ENCODE data around the gene LINC00237. TPM values are rescaled to one million over a fixed set of nuclear protein-coding genes. Genes with fewer than 3 reads are reported as not detected.

The LINC00237 gene
- polyA plus RNA-seq, 1 experiment = not detected

DNA sequence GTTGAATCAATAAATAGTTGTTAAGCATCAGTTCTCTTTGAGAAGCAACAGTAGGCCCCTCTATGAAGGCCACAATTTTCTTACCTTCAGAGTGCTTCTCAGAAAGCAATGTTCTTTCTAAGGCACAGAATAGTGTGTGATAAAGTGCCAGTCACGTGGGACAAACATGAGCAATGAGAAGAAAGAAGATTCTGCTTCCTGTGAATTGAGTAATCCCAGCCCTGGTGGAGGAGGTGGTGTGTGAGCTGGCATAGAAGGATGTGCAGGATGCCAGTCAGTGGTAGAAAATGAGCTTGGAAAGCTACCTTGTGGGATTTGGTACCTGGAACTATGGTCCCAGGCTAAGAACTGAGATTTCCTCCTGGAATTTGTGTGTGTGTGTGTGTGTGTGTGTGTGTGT lies 41.4 kb upstream of the LINC00237 start:
- POLR2A ChIA-PET = no interaction called here
- no peak for DNase-seq (ENCODE audit: low read depth, low spot score)
- TF ChIP-seq, protein P1, sequence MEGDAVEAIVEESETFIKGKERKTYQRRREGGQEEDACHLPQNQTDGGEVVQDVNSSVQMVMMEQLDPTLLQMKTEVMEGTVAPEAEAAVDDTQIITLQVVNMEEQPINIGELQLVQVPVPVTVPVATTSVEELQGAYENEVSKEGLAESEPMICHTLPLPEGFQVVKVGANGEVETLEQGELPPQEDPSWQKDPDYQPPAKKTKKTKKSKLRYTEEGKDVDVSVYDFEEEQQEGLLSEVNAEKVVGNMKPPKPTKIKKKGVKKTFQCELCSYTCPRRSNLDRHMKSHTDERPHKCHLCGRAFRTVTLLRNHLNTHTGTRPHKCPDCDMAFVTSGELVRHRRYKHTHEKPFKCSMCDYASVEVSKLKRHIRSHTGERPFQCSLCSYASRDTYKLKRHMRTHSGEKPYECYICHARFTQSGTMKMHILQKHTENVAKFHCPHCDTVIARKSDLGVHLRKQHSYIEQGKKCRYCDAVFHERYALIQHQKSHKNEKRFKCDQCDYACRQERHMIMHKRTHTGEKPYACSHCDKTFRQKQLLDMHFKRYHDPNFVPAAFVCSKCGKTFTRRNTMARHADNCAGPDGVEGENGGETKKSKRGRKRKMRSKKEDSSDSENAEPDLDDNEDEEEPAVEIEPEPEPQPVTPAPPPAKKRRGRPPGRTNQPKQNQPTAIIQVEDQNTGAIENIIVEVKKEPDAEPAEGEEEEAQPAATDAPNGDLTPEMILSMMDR (IDR thresholded peaks at IDR 0.05; ENCODE audit: low read depth, low read length) = no peak
- CTCF ChIA-PET = interaction anchor here (0.8 kb wide), 1 partner anchor 88 kb away, joined by 4 read pairs; no protein-coding TSS in a partner anchor
- H3K27me3 ChIP-seq (ENCODE audit: control insufficient read depth, insufficient read depth, low read length) = no peaks in the 10 kb centered on the region
- no peak overlapping the region for H3K27ac ChIP-seq (ENCODE audit: low read depth, low read length)
- no peak overlapping the region for H3K4me3 ChIP-seq (ENCODE audit: low read depth, low read length)
- no peaks in the 10 kb centered on the region for H3K9me3 ChIP-seq (ENCODE audit: control insufficient read depth, insufficient read depth, low read length)

DNA sequence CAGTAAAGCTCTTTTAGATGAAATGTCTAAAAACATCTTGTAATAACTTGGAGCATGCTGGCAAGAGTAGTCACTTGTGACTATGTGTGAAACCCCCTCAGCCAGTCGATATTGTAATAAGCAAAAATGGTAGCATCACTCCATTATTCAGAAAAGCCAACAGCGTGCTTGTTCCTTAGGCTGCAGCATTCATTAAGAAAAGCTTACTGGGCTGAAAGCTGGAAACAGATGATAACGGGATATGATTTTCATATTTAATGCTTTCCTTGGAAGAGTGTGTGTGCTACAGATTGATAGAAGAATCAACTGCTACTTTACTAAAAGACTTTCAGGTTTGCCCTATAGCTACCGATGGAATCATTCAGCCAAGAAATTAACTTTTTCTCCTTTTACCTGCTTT lies 40.1 kb upstream of the LINC00237 start:
- CTCF ChIA-PET = no interaction called here
- DNase-seq (ENCODE audit: low read depth, low spot score) = no peak
- Histone ChIP-seq H3K4me3 (ENCODE audit: low read depth, low read length) (no peak overlapping the region), H3K27ac (ENCODE audit: low read depth, low read length) (no peak overlapping the region), H3K9me3 (ENCODE audit: control insufficient read depth, insufficient read depth, low read length) (no peaks in the 10 kb centered on the region), H3K27me3 (ENCODE audit: control insufficient read depth, insufficient read depth, low read length) (no peaks in the 10 kb centered on the region)
- TF ChIP-seq, protein P1 (IDR thresholded peaks at IDR 0.05; ENCODE audit: low read depth, low read length) = no peak
- POLR2A ChIA-PET = no interaction called here

DNA sequence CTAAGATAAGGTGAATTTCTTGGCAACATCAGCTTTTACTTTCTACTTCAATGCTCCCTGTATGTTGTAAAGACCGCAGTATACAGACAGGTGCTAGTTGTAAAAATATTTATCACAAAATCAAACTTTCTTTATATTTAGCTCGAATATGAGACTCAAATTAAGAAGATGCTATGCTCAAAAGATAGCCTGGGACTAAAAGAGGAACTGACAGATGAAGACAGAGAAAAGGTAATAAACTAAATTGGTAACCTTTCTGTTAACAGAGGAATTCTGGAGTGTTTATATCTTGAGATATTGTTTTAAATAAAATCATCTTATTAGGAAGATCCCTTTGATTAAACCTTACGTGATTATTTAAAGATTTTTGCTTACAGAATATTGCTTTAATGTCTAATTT lies 39.3 kb upstream of the LINC00237 start:
- no peak overlapping the region for H3K4me3 ChIP-seq (ENCODE audit: low read depth, low read length)
- no peaks in the 10 kb centered on the region for H3K9me3 ChIP-seq (ENCODE audit: control insufficient read depth, insufficient read depth, low read length)
- H3K27ac ChIP-seq (ENCODE audit: low read depth, low read length) = no peak overlapping the region
- no peak for DNase-seq (ENCODE audit: low read depth, low spot score)
- CTCF ChIA-PET = interaction anchor here (0.6 kb wide), 1 partner anchor 39 kb away, joined by 4 read pairs; no protein-coding TSS in a partner anchor
- H3K27me3 ChIP-seq (ENCODE audit: control insufficient read depth, insufficient read depth, low read length) = no peaks in the 10 kb centered on the region
- POLR2A ChIA-PET = no interaction called here
- TF ChIP-seq, protein P1 (IDR thresholded peaks at IDR 0.05; ENCODE audit: low read depth, low read length) = no peak

DNA sequence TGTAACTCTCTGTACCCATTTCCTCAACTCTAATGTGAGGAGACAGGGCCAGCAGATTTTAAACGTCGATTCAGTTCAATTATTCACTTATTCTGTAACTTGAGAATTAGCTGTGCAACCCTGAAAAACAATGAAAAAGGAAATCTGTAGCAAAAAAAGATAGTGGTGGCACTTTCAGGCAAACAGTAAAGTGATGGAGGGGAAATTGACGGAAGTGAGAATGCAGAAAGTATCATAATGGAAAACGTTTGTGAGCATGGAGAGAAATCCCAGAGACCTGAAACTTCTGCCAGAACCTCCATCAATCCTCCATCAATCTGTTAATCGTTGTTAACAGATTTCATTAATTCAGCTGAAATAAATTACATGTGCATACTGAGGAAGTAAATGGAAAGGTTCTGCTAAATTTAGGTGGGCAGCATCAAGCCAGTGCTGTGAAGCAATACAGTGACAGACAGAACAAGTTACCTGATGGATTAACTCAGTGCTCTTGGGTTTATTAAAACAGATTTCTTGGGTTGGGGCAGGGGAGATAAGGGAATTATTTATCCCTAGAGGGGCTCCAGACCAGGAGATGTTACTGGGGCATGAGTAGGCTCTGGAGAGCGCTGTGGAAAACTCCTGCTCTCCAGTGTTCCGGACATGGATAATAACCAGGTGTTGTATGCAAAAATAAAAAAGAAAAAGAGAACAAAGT lies 37.2 kb upstream of the LINC00237 start:
- TF ChIP-seq, protein P1 (IDR thresholded peaks at IDR 0.05; ENCODE audit: low read depth, low read length) = no peak
- Histone ChIP-seq H3K4me3 (ENCODE audit: low read depth, low read length) (no peak overlapping the region), H3K27ac (ENCODE audit: low read depth, low read length) (no peak overlapping the region), H3K27me3 (ENCODE audit: control insufficient read depth, insufficient read depth, low read length) (no peaks in the 10 kb centered on the region), H3K9me3 (ENCODE audit: control insufficient read depth, insufficient read depth, low read length) (no peaks in the 10 kb centered on the region)
- no peak for DNase-seq (ENCODE audit: low read depth, low spot score)
- CTCF ChIA-PET = no interaction called here
- POLR2A ChIA-PET = no interaction called here

DNA sequence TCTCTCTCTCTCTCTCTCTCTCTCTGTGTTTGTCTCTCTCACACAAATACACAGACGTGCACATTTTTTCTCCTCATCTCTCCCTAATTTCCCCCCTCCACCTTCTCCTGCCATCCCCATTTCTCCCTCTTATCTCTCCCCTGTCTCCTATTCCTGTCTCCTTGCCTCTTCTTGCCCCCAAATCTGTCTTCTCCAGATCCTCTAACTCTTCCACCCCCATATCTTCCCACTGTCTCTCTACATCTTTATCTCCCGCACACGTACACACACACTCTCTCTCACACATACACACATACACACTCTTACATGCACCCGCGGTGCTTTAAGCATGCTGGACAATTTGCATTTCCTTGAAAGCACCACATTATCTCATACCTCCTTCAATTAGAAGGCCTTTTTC lies 35.7 kb upstream of the LINC00237 start:
- POLR2A ChIA-PET = no interaction called here
- CTCF ChIA-PET = no interaction called here
- Histone ChIP-seq H3K4me3 (ENCODE audit: low read depth, low read length) (no peak overlapping the region), H3K27ac (ENCODE audit: low read depth, low read length) (no peak overlapping the region), H3K27me3 (ENCODE audit: control insufficient read depth, insufficient read depth, low read length) (no peaks in the 10 kb centered on the region), H3K9me3 (ENCODE audit: control insufficient read depth, insufficient read depth, low read length) (no peaks in the 10 kb centered on the region)
- no peak for DNase-seq (ENCODE audit: low read depth, low spot score)
- TF ChIP-seq, protein P1 (IDR thresholded peaks at IDR 0.05; ENCODE audit: low read depth, low read length) = no peak

Data from AG04450 (cell line).